ENCODE results near the gene BLOC1S1.

Gene BLOC1S1

DNA sequence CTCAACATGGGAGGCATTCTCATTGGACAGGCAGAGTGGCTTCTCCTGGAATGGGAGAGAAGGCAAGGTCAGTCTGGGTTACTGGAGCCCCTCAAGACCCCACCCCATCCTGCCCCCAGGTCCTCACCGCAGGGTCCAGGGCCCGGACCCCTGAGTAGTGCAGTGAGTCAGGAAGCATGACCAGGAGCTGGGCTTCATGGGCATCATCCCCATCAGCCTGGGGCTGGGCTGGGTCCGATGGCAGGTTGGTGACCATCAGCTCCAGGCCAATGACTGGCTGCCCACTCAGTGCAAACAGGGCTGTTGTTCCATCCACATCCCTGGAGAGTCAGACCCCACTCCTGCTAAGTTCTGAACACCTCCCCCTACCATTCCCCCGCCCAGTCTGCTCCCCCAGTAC is 21.2 kb upstream of the BLOC1S1 start:
- DNase-seq (ENCODE audit: low spot score) = no peak

GRCh38 chr12:55695349-55695748 is 20.5 kb upstream of the BLOC1S1 start:
- DNase-seq (ENCODE audit: low spot score) = no peak

- DNase-seq (ENCODE audit: low spot score) = no peak
These were observed 19.7 kb upstream of the BLOC1S1 start for GRCh38 chr12:55696141-55696540.

- DNase-seq (ENCODE audit: low spot score) = no peak
These were observed 18.9 kb upstream of the BLOC1S1 start for GRCh38 chr12:55696796-55697462.

- no peak for DNase-seq (ENCODE audit: low spot score)
These were observed 18.2 kb upstream of the BLOC1S1 start for GRCh38 chr12:55697686-55698085.

- DNase-seq (ENCODE audit: low spot score) = no peak
These were observed 17.4 kb upstream of the BLOC1S1 start for GRCh38 chr12:55698241-55698955.

DNA sequence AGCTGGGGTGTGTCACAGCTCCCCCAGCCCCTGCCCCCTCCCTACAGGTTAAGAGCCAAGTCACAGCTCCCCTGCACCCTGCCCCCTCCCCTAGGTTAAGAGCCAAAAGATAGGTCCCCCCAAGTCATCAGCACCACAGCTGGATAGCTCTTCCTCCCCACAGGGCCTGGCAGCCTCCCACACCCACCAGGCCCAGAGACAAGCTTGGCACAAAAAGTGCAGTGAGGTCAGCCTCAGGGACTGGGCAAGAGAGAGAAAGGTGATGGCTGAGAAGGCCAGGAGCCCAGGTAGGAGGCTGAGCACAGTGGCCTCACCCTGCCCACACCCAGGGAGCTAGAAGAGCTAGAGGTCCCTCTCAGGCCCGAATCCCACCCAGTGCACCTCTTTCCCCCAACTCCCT is 16.9 kb upstream of the BLOC1S1 start:
- no peak for DNase-seq (ENCODE audit: low spot score)

DNA sequence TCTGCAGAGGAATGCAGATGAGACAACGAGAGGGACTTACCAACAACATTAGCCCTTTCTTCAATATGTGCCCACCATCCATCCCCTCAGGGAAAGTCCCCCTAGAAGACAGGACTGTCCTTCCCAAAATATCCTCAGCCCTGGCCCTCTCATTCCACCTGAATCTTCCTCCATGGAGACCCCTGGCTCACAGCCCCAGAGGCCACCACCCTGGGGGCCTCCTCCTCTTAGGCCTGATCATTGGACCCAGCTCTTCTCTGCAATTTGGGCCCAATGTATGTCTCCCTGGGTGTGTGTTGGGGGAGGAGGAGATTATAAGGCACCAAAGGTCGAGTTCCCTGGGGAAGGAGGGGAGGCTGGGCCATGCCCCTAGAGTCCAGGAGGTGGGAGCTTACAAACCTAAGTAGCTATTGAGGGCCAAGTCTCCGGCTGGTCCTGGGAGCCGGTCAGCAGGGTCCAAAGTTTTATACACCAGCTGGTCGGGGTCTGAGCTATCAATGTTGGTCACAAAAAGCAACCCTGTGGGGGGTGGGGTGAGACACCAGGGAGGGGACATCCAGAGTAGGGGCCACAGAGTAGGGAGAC is 16.3 kb upstream of the BLOC1S1 start:
- no peak for DNase-seq (ENCODE audit: low spot score)

- DNase-seq (ENCODE audit: low spot score) = no peak
These were observed 15.4 kb upstream of the BLOC1S1 start for GRCh38 chr12:55700255-55701018.

- DNase-seq (ENCODE audit: low spot score) = no peak
These were observed 13.0 kb upstream of the BLOC1S1 start for GRCh38 chr12:55702861-55703260.

DNA sequence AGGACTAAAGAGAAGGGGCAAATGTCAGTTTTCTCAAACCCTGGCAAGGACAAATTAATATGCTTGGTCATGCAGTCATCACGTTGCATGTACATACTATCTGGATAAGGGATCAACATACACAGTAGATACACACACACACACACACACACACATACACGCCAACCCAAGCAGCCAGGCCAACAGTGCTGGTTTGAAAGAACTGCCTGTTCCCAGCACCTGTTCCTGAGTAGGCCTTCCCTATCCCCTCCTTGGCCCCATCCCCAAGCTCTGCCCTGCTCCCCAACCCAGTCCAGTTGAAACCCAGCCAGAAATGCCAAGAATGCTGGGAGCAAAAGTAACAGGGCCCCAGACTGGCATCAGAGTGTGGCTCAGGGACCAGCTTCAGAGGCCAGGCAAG is 12.6 kb upstream of the BLOC1S1 start:
- no peak for DNase-seq (ENCODE audit: low spot score)

- no peak for DNase-seq (ENCODE audit: low spot score)
These were observed 11.7 kb upstream of the BLOC1S1 start for GRCh38 chr12:55703901-55704761.

- DNase-seq (ENCODE audit: low spot score) = no peak
These were observed 10.8 kb upstream of the BLOC1S1 start for GRCh38 chr12:55704824-55705718.

GRCh38 chr12:55705782-55706402 is 10.0 kb upstream of the BLOC1S1 start:
- peak; percentile 69 for DNase-seq (ENCODE audit: low spot score)

- DNase-seq (ENCODE audit: low spot score) = no peak
These were observed 9.2 kb upstream of the BLOC1S1 start for GRCh38 chr12:55706568-55707218.

GRCh38 chr12:55707219-55707671 is 8.6 kb upstream of the BLOC1S1 start:
- no peak for DNase-seq (ENCODE audit: low spot score)

DNA sequence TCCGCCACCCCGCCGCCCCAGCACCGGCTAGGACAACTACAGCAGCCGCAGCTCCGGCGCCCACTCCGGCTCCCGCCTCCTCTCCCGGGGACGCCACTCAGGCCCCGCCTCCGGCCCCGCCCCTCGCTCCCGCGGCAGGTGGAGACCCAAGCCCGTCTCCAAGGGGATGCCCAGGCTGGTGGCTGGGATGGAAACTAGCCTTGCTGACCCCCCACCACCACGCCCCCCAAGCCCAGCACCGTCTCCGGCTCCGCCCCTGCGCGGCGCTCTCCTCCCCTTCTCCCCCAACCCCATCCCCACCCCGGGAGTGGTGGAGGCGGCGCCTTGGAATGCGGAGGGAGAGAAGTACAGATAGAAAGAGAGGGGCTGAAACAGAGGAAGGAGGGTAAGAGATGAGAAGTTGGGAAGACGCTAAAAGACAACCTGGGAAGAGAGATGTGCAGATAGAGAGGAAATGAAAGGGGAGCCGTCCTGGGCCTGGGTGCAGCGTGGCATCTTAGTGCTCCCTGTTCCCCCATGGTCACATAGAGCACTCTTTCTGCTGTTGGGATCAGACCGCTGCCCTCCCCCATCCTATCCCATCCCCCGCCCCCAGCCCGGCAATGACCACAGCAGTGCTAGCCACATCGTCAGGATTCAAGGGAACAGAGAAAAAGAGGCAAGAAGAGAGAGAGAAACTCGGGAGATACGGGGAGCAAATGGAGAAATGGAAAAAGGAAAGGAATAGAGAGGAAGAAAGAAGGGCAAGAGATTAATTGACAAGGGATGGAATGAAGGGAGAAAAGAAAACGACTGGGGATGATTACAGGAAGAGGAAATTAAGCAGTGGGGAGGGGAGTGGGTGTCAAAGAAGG is 7.8 kb upstream of the BLOC1S1 start, which contains the start of gene ITGA7:
TSS of gene ITGA7 (minus strand) at position 64 of the 854 bp plus-strand sequence. CDS start 222 bp downstream, outside the sequence.
- DNase-seq (ENCODE audit: low spot score) = no peak

GRCh38 chr12:55708695-55709233 is 7.1 kb upstream of the BLOC1S1 start:
- DNase-seq (ENCODE audit: low spot score) = no peak

All from NAMALWA (cell line).